SJCRH30 (cell line): ENCODE results near the gene LIMCH1. TPM values are rescaled to one million over a fixed set of nuclear protein-coding genes. Genes with fewer than 3 reads are reported as not detected.
"Not testable (repeated sequence)": the region's sequence is repeated elsewhere in the genome, so short reads cannot be mapped to it uniquely, and the experiment has no call there.

Experiments
- DNase-seq, 2 experiments: peaks; one replicate each; pipeline ENCODE4 v3.0.0-alpha.2; 2015 to 2020
- H3K27ac ChIP-seq: fragments of 250-450 bp; sonication (Bioruptor Pico); 2 replicates; pipeline ENCODE4 v1.5.1; 2020; ENCODE audit warnings: mild to moderate bottlenecking, moderate library complexity
- H3K27me3 ChIP-seq: fragments of 250-450 bp; sonication (Bioruptor Pico); 2 replicates; pipeline ENCODE4 v1.5.1; 2020; ENCODE audit warnings: mild to moderate bottlenecking, moderate library complexity
- H3K36me3 ChIP-seq: fragments of 250-450 bp; sonication (Bioruptor Pico); 2 replicates; pipeline ENCODE4 v1.5.1; 2020; ENCODE audit warnings: mild to moderate bottlenecking, moderate library complexity
- H3K4me1 ChIP-seq: fragments of 250-450 bp; sonication (Bioruptor Pico); 2 replicates; pipeline ENCODE4 v1.5.1; 2020; ENCODE audit warnings: mild to moderate bottlenecking, moderate library complexity
- H3K4me3 ChIP-seq: fragments of 250-450 bp; sonication (Bioruptor Pico); 2 replicates; pipeline ENCODE4 v1.5.1; 2020; ENCODE audit warnings: mild to moderate bottlenecking, moderate library complexity
- H3K9me3 ChIP-seq: fragments of 250-450 bp; sonication (Bioruptor Pico); replicated peaks from 2 replicates; pipeline ENCODE4 v1.5.1; 2020; ENCODE audit warnings: mild to moderate bottlenecking, moderate library complexity
- total RNA-seq: library from RNA; depleted of rRNA; stranded (reverse); fragments of >200 nt; shearing (Covaris generic); gene quantifications from 2 replicates; pipeline ENCODE4 v1.2.3, GENCODE V29; 2014

The LIMCH1 gene
- total RNA-seq, 1 experiment from 2014 or later, result 128 TPM

DNA sequence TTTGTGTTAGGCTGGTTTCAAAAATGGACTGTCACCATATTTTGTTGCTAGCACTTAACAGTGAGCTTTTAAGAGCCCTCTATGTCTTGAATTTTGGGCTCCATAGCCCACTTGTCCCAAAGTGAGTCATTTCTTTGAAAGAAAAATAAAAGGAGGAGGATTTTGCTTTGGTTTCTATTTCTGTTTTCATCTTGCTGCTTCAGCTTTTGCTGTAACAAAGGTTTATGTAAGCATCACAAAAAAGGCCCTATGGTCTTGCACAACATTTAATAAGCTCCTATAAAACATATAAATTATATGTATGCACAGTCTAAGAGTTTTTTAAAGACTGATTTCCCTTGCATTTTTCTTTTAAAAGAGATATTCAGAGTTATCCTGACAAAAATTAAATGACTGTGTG, 105.4 kb downstream of the LIMCH1 start:
- Histone ChIP-seq H3K9me3 (no peaks in the 10 kb centered on the region; the same call in 1 of the 2 replicates), H3K4me1 (peaks cover 9% of the 10 kb centered on the region; the same call in 1 of the 2 replicates), H3K36me3 (peaks cover 44% of the 10 kb centered on the region), H3K4me3 (no peak overlapping the region), H3K27me3 (no peaks in the 10 kb centered on the region), H3K27ac (no peak overlapping the region)
- no peak for DNase-seq

- DNase-seq, result no peak
- Histone ChIP-seq H3K4me3 (no peak overlapping the region), H3K36me3 (peaks cover 46% of the 10 kb centered on the region), H3K4me1 (0 out of 2 replicates have a peak, but pooled peaks cover 3% of the 10 kb centered on the region), H3K27ac (no peak overlapping the region), H3K27me3 (no peaks in the 10 kb centered on the region), H3K9me3 (no peaks in the 10 kb centered on the region; the same call in 1 of the 2 replicates)
Observed at GRCh38 chr4:41644288-41644914, 106.4 kb downstream of the LIMCH1 start.

DNA sequence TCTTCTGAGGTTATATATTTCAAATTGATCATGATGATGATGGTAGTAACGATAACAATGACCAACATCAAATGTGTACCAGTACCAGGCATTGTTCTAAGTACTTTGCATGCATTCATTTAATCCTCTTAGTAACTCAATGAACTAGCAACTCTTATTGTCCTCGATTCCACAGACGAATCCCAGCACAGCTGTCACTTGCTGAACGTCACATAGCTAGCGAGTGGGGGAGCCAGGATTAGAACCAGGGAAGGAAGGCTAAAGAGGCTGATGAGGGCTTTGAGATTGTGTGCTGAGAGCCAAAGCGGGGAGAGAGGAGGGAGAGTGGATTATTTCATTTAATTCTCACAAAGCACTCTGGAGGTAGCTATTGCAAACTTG, 106.9 kb downstream of the LIMCH1 start:
- no peaks in the 10 kb centered on the region for H3K27me3 ChIP-seq
- no peak overlapping the region for H3K4me3 ChIP-seq
- no peaks in the 10 kb centered on the region; the same call in 1 of the 2 replicates for H3K9me3 ChIP-seq
- H3K4me1 ChIP-seq, result 0 out of 2 replicates have a peak, but pooled peaks cover 3% of the 10 kb centered on the region
- no peak overlapping the region for H3K27ac ChIP-seq
- no peak for DNase-seq
- peaks cover 50% of the 10 kb centered on the region for H3K36me3 ChIP-seq

GRCh38 chr4:41645728-41646390, 107.9 kb downstream of the LIMCH1 start:
- H3K27me3 ChIP-seq, result no peaks in the 10 kb centered on the region
- H3K9me3 ChIP-seq, result no peaks in the 10 kb centered on the region; the same call in 1 of the 2 replicates
- H3K36me3 ChIP-seq, result peaks cover 60% of the 10 kb centered on the region
- H3K4me1 ChIP-seq, result 0 out of 2 replicates have a peak, but pooled peaks cover 3% of the 10 kb centered on the region
- no peak overlapping the region for H3K27ac ChIP-seq
- no peak overlapping the region for H3K4me3 ChIP-seq
- DNase-seq, result no peak

GRCh38 chr4:41646862-41647261, 108.9 kb downstream of the LIMCH1 start:
- no peaks in the 10 kb centered on the region for H3K27me3 ChIP-seq
- no peak overlapping the region for H3K4me3 ChIP-seq
- DNase-seq, result peak in 1 of 2 experiments; percentile 27
- H3K9me3 ChIP-seq, result no peaks in the 10 kb centered on the region; the same call in 1 of the 2 replicates
- H3K4me1 ChIP-seq, result 0 out of 2 replicates have a peak, but pooled peaks cover 3% of the 10 kb centered on the region
- no peak overlapping the region for H3K27ac ChIP-seq
- H3K36me3 ChIP-seq, result peaks cover 66% of the 10 kb centered on the region

DNA sequence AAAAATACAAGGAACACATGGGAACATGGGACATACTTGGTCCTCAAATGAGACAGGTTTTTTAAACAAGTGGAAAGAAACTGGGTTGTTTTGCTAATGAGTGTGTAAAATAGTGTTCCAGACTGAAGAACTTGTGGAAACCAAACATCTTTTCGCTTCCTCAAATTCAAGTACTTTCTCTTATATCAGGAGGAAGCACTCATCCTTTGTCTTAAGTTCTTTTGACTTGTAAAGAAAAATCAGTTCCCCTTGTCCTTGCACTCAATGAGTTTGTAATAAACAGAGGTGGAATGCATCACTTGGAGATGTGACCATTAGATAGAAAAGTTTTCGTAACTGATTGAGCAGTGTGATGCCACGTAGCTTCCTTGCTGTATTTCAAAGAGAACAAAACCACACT, 109.4 kb downstream of the LIMCH1 start:
- 0 out of 2 replicates have a peak, but pooled peaks cover 3% of the 10 kb centered on the region for H3K4me1 ChIP-seq
- no peak for DNase-seq
- H3K36me3 ChIP-seq, result peaks cover 71% of the 10 kb centered on the region

GRCh38 chr4:41651150-41651549, 113.2 kb downstream of the LIMCH1 start:
- not testable (repeated sequence) for H3K27me3 ChIP-seq, H3K4me3 ChIP-seq, H3K27ac ChIP-seq, DNase-seq, H3K4me1 ChIP-seq, H3K9me3 ChIP-seq
- peaks cover 86% of the 10 kb centered on the region for H3K36me3 ChIP-seq

More for the DNA sequence above, 109.4 kb downstream of the LIMCH1 start:
- Histone ChIP-seq H3K27ac (no peak overlapping the region), H3K9me3 (no peaks in the 10 kb centered on the region; the same call in 1 of the 2 replicates), H3K4me3 (no peak overlapping the region), H3K27me3 (no peaks in the 10 kb centered on the region)

GRCh38 chr4:41652971-41653370, 115.0 kb downstream of the LIMCH1 start:
- Histone ChIP-seq H3K36me3 (peaks cover 84% of the 10 kb centered on the region), H3K9me3 (no peaks in the 10 kb centered on the region), H3K4me3 (no peak overlapping the region), H3K27me3 (no peaks in the 10 kb centered on the region), H3K27ac (no peak overlapping the region), H3K4me1 (no peaks in the 10 kb centered on the region)
- no peak for DNase-seq

GRCh38 chr4:41653523-41653922, 115.6 kb downstream of the LIMCH1 start:
- H3K27me3 ChIP-seq, result no peaks in the 10 kb centered on the region
- H3K36me3 ChIP-seq, result peaks cover 85% of the 10 kb centered on the region
- no peak overlapping the region for H3K4me3 ChIP-seq
- H3K27ac ChIP-seq, result no peak overlapping the region
- H3K4me1 ChIP-seq, result no peaks in the 10 kb centered on the region
- no peaks in the 10 kb centered on the region for H3K9me3 ChIP-seq
- no peak for DNase-seq

- no peaks in the 10 kb centered on the region for H3K9me3 ChIP-seq
- H3K27me3 ChIP-seq, result no peaks in the 10 kb centered on the region
- no peak for DNase-seq
- no peak overlapping the region for H3K27ac ChIP-seq
- H3K4me3 ChIP-seq, result no peak overlapping the region
- H3K36me3 ChIP-seq, result peaks cover 82% of the 10 kb centered on the region
- peaks cover under 1% of the 10 kb centered on the region for H3K4me1 ChIP-seq
Observed at GRCh38 chr4:41655177-41655576, 117.2 kb downstream of the LIMCH1 start.

DNA sequence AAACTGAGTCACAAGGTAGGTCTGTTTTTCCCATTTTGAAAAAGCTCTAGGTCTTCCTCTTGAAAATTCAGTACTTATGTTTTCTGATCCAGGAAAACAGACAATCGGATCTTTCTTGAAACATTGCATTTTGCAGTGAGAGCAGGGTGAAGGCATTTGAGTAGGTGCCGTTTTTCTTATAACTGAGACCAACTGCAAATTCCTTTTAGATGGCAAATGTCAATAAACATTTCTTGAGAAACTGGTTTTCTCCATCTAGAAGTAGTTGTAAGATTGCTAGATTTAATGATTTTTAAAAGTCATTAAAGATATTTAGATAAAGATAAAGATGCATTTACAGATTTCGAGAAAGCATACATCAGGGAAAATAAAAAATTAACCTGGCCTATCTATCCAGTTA, 118.1 kb downstream of the LIMCH1 start:
- DNase-seq, result no peak
- Histone ChIP-seq H3K27ac (no peak overlapping the region), H3K9me3 (no peaks in the 10 kb centered on the region), H3K36me3 (peaks cover 77% of the 10 kb centered on the region), H3K4me1 (peaks cover 10% of the 10 kb centered on the region), H3K4me3 (no peak overlapping the region), H3K27me3 (no peaks in the 10 kb centered on the region)

DNA sequence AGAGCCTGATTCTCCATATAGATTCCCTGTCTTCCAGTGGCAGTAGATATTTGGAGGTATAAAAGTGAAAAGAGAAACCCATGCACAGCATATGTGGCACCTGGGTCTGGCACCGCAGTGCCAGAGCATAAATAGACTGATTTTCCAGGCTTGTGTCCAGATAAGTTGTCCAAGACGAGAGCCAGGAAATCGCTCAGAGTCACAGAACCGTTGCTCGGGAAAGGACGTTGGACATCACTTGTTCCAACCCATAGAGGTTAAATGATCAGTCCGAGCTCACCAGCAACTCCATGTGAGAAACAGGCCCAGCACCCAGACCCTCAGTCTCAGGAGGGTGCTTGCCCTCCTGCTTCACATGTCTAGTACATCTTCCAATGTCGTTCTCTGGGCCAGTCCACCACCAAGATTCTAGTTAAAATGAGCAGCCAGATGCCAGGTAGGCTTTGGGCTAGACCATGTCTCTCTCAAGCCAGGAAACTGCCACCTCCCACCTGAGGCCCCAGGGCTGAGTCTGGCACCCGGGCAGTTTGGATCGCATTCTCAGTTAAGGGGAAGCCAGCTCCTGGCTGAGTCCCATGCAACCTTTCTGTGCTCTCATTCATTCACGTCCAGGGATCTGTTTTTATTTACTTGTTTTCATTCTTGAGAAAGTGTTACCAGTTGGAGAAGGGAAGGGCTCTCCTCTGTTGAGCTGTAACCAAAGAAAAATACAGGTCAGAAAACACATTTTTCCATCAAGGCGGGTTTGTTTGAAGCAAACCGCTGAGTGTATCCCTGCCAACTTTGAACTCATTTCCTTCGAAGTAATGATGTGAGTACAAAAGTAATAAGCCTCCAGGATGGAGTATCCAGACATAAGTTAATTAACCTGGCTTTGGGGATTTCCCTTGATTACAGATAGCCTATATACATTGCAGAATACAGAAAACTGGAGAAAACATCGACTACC, 118.9 kb downstream of the LIMCH1 start:
- H3K4me3 ChIP-seq, result no peak overlapping the region
- no peaks in the 10 kb centered on the region for H3K9me3 ChIP-seq
- H3K27me3 ChIP-seq, result no peaks in the 10 kb centered on the region
- H3K4me1 ChIP-seq, result peaks cover 12% of the 10 kb centered on the region
- peaks cover 78% of the 10 kb centered on the region for H3K36me3 ChIP-seq
- no peak overlapping the region for H3K27ac ChIP-seq
- no peak for DNase-seq

DNA sequence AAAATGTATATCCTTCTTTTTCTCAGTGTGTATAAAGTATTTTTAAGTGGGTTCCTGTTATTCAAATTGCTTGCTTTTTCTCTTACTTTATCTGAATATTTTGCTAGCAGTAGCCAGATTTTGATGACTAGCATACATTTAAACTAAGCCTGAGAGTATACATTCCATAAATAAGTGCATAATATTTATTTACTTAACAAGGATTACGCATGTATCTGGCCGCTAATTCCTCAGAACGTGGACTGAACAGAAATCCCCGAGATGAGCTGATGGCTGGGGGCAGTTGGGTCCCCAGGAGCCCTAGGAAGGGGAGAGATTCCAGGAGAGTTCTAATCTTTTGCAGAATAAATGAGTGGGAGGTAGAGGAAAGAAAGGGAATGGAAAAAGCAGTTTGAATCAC, 119.6 kb downstream of the LIMCH1 start:
- H3K4me1 ChIP-seq, result peaks cover 12% of the 10 kb centered on the region
- no peak overlapping the region for H3K4me3 ChIP-seq
- H3K36me3 ChIP-seq, result peaks cover 78% of the 10 kb centered on the region
- H3K9me3 ChIP-seq, result no peaks in the 10 kb centered on the region
- no peaks in the 10 kb centered on the region for H3K27me3 ChIP-seq
- H3K27ac ChIP-seq, result no peak overlapping the region
- no peak for DNase-seq

- Histone ChIP-seq H3K9me3 (no peaks in the 10 kb centered on the region), H3K4me3 (no peak overlapping the region), H3K27ac (no peak overlapping the region), H3K27me3 (no peaks in the 10 kb centered on the region), H3K36me3 (peaks cover 79% of the 10 kb centered on the region), H3K4me1 (peaks cover 12% of the 10 kb centered on the region)
- no peak for DNase-seq
Observed at GRCh38 chr4:41658163-41658562, 120.2 kb downstream of the LIMCH1 start.

GRCh38 chr4:41660352-41660751, 122.4 kb downstream of the LIMCH1 start:
- H3K27ac ChIP-seq, result no peak overlapping the region
- no peak for DNase-seq
- H3K9me3 ChIP-seq, result no peaks in the 10 kb centered on the region
- H3K36me3 ChIP-seq, result peaks cover 70% of the 10 kb centered on the region
- H3K4me1 ChIP-seq, result peaks cover 12% of the 10 kb centered on the region
- no peaks in the 10 kb centered on the region for H3K27me3 ChIP-seq
- H3K4me3 ChIP-seq, result no peak overlapping the region
